OCI-LY1 (cell line): Measurements from ENCODE around the gene SLC22A1.

Experiments used
- EZH2 ChIP-seq: fragments of 200-600 bp; sonication (generic), shearing (Covaris generic); IDR thresholded peaks from 2 replicates; pipeline ENCODE4 v1.8.0; 2017; ENCODE audit warnings: borderline replicate concordance, mixed run types, mild to moderate bottlenecking, antibody characterized with exemption, low read length, moderate library complexity, mixed read lengths
- TF ChIP-seq, protein P1 (sequence below): fragments of 200-600 bp; sonication (generic), shearing (Covaris generic); IDR thresholded peaks from 2 replicates; pipeline ENCODE4 v1.5.1; 2017; ENCODE audit warnings: mild to moderate bottlenecking, antibody characterized with exemption, low read length, moderate library complexity, mixed read lengths

DNA sequence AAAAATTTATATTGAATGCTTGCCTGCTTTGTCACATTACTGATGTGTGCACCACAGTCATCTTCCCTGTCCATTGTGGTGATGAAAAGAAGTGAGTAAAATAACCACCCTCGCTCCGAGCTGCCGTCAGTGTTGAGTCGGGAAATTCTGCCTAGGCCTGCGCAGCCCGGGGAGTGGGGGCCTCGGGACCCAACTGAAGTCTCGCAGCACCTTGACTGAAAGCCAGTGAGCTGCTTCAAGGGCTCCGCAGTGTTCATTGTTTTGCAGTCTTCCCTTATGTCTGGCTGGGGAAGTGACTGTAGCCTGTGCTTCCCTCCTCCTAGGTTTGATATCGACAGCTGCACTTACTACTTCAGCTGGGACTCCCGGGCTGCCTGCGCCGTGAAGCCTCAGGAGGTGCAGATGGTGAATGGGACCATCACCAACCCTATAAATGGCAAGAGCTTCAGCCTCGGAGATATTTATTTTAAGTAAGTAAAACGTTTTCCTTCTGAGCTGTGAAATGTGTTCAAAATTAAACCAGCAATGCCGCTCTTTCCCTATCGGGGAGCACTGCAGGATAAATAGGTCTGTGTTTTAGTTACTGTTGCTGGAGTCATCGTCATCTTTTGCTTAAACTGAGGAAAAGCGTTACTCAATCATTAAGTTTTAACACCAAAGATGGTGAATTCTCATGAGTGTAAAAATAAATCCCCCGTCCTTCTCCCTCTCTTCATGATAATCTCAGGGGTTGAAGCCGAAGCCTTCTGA lies 32.7 kb upstream of the SLC22A1 start:
- TF ChIP-seq, protein P1, sequence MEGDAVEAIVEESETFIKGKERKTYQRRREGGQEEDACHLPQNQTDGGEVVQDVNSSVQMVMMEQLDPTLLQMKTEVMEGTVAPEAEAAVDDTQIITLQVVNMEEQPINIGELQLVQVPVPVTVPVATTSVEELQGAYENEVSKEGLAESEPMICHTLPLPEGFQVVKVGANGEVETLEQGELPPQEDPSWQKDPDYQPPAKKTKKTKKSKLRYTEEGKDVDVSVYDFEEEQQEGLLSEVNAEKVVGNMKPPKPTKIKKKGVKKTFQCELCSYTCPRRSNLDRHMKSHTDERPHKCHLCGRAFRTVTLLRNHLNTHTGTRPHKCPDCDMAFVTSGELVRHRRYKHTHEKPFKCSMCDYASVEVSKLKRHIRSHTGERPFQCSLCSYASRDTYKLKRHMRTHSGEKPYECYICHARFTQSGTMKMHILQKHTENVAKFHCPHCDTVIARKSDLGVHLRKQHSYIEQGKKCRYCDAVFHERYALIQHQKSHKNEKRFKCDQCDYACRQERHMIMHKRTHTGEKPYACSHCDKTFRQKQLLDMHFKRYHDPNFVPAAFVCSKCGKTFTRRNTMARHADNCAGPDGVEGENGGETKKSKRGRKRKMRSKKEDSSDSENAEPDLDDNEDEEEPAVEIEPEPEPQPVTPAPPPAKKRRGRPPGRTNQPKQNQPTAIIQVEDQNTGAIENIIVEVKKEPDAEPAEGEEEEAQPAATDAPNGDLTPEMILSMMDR = no peak
- no peak for TF ChIP-seq EZH2
